ENCODE results near the gene SAMD4A.

The SAMD4A gene

DNA sequence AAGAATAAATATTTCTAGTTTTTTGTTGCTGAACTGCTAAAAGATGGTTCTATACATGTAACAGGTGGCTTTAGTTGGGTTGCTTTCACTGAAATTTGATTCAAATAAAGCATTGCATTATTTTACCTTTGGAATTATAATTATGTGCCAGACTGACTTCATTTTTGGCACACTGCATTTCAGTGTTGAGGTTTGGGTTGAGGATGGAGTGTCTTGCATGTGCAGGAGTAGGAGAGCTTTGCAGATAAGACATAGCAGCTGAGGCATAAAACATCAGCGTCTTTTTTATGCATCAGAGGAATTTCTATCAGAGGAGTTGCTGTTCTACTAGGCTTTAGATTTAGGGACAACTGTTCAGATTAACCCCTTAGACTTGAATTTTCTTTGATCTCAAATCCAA, 17.2 kb downstream of the SAMD4A start:
- no peaks in the 10 kb centered on the region for H3K36me3 ChIP-seq (ENCODE audit: control insufficient read depth, low read depth, low read length)
- no peaks in the 10 kb centered on the region for H3K9me3 ChIP-seq (ENCODE audit: control insufficient read depth, low read depth, low read length)
- no peak overlapping the region for H3K27ac ChIP-seq (ENCODE audit: low read length)
- H3K9ac ChIP-seq (ENCODE audit: low read length), result no peak overlapping the region
- no peaks in the 10 kb centered on the region for H3K4me1 ChIP-seq (ENCODE audit: control insufficient read depth, low read depth, low read length)
- no peak overlapping the region for H3K4me3 ChIP-seq (ENCODE audit: low read length)
- no peaks in the 10 kb centered on the region for H3K27me3 ChIP-seq (ENCODE audit: control insufficient read depth, insufficient read depth, low read length)

DNA sequence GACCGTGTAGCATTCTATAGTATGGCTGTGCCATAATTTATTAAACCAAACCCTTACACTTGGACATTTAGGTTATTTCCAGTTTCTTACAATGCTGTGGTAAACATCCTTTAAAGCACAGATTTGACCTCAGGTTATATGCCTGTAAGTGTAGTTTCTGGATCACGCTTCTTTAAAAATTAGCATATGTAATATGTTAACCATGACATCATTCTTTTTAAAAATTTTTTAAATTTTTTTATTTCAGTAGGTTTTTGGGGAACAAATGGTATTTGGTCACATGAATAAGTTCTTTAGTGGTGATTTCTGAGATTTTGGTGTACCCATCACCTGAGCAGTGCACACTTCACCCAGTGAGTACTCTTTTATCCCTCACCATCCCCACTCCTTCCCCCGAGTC, 18.3 kb downstream of the SAMD4A start:
- no peak overlapping the region for H3K4me3 ChIP-seq (ENCODE audit: low read length)
- no peak overlapping the region for H3K9ac ChIP-seq (ENCODE audit: low read length)
- H3K27ac ChIP-seq (ENCODE audit: low read length), result no peak overlapping the region
- no peaks in the 10 kb centered on the region for H3K9me3 ChIP-seq (ENCODE audit: control insufficient read depth, low read depth, low read length)
- no peaks in the 10 kb centered on the region for H3K27me3 ChIP-seq (ENCODE audit: control insufficient read depth, insufficient read depth, low read length)
- no peaks in the 10 kb centered on the region for H3K36me3 ChIP-seq (ENCODE audit: control insufficient read depth, low read depth, low read length)
- H3K4me1 ChIP-seq (ENCODE audit: control insufficient read depth, low read depth, low read length), result no peaks in the 10 kb centered on the region

DNA sequence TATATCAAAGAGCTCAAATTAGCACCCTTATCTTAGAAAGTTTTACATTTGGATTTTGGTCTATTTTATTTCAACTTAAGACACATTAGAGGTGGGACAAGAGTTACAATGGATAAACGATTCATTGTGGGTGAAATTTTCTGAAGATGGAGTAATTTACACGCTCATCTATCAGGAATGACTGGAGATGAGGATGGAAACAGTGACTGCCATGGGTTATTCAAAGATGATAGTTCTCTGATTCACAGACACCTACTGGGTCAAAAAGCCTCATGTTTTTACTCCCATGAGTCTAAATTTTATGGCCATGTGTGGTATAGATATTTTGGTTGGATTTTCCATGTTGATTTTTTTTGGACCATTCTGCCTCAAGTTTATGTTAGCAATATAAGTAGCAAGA, 22.1 kb downstream of the SAMD4A start:
- Histone ChIP-seq H3K9me3 (ENCODE audit: control insufficient read depth, low read depth, low read length) (no peaks in the 10 kb centered on the region), H3K27ac (ENCODE audit: low read length) (no peak overlapping the region), H3K27me3 (ENCODE audit: control insufficient read depth, insufficient read depth, low read length) (no peaks in the 10 kb centered on the region), H3K9ac (ENCODE audit: low read length) (no peak overlapping the region), H3K4me3 (ENCODE audit: low read length) (no peak overlapping the region), H3K4me1 (ENCODE audit: control insufficient read depth, low read depth, low read length) (no peaks in the 10 kb centered on the region), H3K36me3 (ENCODE audit: control insufficient read depth, low read depth, low read length) (no peaks in the 10 kb centered on the region)

GRCh38 chr14:54589843-54590242, 22.9 kb downstream of the SAMD4A start:
- Histone ChIP-seq H3K36me3 (ENCODE audit: control insufficient read depth, low read depth, low read length) (no peaks in the 10 kb centered on the region), H3K27me3 (ENCODE audit: control insufficient read depth, insufficient read depth, low read length) (no peaks in the 10 kb centered on the region), H3K4me1 (ENCODE audit: control insufficient read depth, low read depth, low read length) (no peaks in the 10 kb centered on the region), H3K9me3 (ENCODE audit: control insufficient read depth, low read depth, low read length) (no peaks in the 10 kb centered on the region), H3K27ac (ENCODE audit: low read length) (no peak overlapping the region), H3K4me3 (ENCODE audit: low read length) (no peak overlapping the region), H3K9ac (ENCODE audit: low read length) (no peak overlapping the region)

DNA sequence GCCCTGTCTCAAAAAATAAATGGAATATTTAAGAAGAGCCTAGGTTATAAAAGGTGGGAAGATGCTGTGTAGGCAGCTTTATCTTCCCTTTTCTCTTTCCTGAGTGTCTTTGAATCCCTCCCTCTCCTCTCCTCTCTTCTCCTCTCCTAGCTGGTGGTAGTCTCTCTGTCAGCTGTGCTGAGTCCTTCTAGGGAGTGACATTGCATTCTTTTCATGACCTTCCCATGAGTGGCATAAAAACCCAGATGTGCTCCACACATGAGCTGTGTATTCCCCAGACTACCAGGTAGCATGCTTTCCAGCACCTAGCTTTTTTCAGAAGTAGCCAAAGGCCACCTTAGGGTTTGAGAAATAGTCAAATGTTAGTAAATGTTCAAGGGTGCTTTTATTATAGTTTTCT, 23.6 kb downstream of the SAMD4A start:
- H3K36me3 ChIP-seq (ENCODE audit: control insufficient read depth, low read depth, low read length), result no peaks in the 10 kb centered on the region
- H3K4me1 ChIP-seq (ENCODE audit: control insufficient read depth, low read depth, low read length), result no peaks in the 10 kb centered on the region
- no peak overlapping the region for H3K4me3 ChIP-seq (ENCODE audit: low read length)
- no peak overlapping the region for H3K27ac ChIP-seq (ENCODE audit: low read length)
- no peaks in the 10 kb centered on the region for H3K9me3 ChIP-seq (ENCODE audit: control insufficient read depth, low read depth, low read length)
- no peak overlapping the region for H3K9ac ChIP-seq (ENCODE audit: low read length)
- H3K27me3 ChIP-seq (ENCODE audit: control insufficient read depth, insufficient read depth, low read length), result no peaks in the 10 kb centered on the region

GRCh38 chr14:54591461-54591860, 24.5 kb downstream of the SAMD4A start:
- Histone ChIP-seq H3K27ac (ENCODE audit: low read length) (no peak overlapping the region), H3K27me3 (ENCODE audit: control insufficient read depth, insufficient read depth, low read length) (no peaks in the 10 kb centered on the region), H3K4me3 (ENCODE audit: low read length) (no peak overlapping the region), H3K9me3 (ENCODE audit: control insufficient read depth, low read depth, low read length) (no peaks in the 10 kb centered on the region), H3K4me1 (ENCODE audit: control insufficient read depth, low read depth, low read length) (no peaks in the 10 kb centered on the region), H3K36me3 (ENCODE audit: control insufficient read depth, low read depth, low read length) (no peaks in the 10 kb centered on the region), H3K9ac (ENCODE audit: low read length) (no peak overlapping the region)

DNA sequence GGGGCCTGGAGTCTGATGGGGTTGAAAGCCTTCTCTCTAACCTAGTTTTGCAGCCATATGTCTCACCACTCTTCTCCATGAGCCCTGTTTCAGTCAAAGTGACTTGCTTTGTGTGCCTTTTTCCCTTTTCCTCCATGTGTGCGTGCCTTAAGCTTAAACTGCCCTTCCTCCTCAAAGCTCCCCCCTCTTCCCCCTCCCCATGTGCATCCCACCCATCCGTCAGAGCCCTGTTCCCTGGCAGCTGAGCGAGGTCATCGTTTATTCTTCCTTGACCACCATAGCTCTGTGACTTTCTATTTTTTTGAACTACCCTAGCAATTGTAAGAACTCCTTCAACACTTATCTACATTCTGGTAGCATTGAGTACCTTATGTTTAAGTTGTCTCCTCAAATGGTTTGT, 24.9 kb downstream of the SAMD4A start:
- no peak overlapping the region for H3K27ac ChIP-seq (ENCODE audit: low read length)
- H3K27me3 ChIP-seq (ENCODE audit: control insufficient read depth, insufficient read depth, low read length), result no peaks in the 10 kb centered on the region
- H3K9me3 ChIP-seq (ENCODE audit: control insufficient read depth, low read depth, low read length), result no peaks in the 10 kb centered on the region
- no peaks in the 10 kb centered on the region for H3K36me3 ChIP-seq (ENCODE audit: control insufficient read depth, low read depth, low read length)
- H3K9ac ChIP-seq (ENCODE audit: low read length), result no peak overlapping the region
- no peak overlapping the region for H3K4me3 ChIP-seq (ENCODE audit: low read length)
- no peaks in the 10 kb centered on the region for H3K4me1 ChIP-seq (ENCODE audit: control insufficient read depth, low read depth, low read length)

DNA sequence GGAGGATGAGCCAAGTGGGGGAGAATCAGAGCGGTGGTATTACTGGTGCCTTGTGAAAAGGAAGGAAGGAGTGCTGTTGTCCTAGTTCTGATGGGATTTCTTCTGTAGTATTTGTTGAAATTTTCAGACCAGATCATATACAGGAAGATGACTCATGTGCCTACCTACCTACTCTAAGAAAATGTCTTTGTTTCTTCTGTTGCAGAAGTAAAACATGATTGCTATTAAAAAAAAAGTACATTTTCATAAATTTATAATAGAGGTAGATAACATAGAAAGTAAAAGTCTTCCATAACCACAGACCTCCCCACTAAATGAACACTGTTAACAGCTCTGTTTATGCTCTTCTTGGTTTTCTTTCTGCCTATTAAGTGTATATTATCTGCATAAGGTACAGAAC, 26.9 kb downstream of the SAMD4A start:
- H3K9me3 ChIP-seq (ENCODE audit: control insufficient read depth, low read depth, low read length), result no peaks in the 10 kb centered on the region
- no peak overlapping the region for H3K27ac ChIP-seq (ENCODE audit: low read length)
- no peaks in the 10 kb centered on the region for H3K27me3 ChIP-seq (ENCODE audit: control insufficient read depth, insufficient read depth, low read length)
- H3K4me3 ChIP-seq (ENCODE audit: low read length), result no peak overlapping the region
- no peak overlapping the region for H3K9ac ChIP-seq (ENCODE audit: low read length)
- H3K36me3 ChIP-seq (ENCODE audit: control insufficient read depth, low read depth, low read length), result no peaks in the 10 kb centered on the region
- H3K4me1 ChIP-seq (ENCODE audit: control insufficient read depth, low read depth, low read length), result no peaks in the 10 kb centered on the region

DNA sequence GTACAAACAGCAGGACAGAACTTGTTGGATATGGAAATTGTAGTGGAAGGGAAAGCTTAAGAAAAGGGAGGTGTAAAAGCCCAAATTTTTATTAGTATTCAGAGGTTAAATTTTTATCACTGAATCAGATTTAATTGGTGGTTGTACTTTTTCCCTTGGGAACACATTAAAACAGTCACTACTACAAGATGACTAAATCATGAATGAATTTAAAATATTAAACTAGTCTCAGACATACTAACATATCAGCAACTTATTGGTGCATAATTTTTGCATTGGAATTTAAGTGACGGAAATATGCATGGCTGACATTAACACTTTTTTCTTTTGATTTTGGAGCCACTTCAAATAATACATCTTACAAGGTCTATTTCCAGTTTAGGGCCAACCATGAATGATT, 27.6 kb downstream of the SAMD4A start:
- Histone ChIP-seq H3K27ac (ENCODE audit: low read length) (no peak overlapping the region), H3K9me3 (ENCODE audit: control insufficient read depth, low read depth, low read length) (no peaks in the 10 kb centered on the region), H3K36me3 (ENCODE audit: control insufficient read depth, low read depth, low read length) (no peaks in the 10 kb centered on the region), H3K9ac (ENCODE audit: low read length) (no peak overlapping the region), H3K27me3 (ENCODE audit: control insufficient read depth, insufficient read depth, low read length) (no peaks in the 10 kb centered on the region), H3K4me3 (ENCODE audit: low read length) (no peak overlapping the region), H3K4me1 (ENCODE audit: control insufficient read depth, low read depth, low read length) (no peaks in the 10 kb centered on the region)

DNA sequence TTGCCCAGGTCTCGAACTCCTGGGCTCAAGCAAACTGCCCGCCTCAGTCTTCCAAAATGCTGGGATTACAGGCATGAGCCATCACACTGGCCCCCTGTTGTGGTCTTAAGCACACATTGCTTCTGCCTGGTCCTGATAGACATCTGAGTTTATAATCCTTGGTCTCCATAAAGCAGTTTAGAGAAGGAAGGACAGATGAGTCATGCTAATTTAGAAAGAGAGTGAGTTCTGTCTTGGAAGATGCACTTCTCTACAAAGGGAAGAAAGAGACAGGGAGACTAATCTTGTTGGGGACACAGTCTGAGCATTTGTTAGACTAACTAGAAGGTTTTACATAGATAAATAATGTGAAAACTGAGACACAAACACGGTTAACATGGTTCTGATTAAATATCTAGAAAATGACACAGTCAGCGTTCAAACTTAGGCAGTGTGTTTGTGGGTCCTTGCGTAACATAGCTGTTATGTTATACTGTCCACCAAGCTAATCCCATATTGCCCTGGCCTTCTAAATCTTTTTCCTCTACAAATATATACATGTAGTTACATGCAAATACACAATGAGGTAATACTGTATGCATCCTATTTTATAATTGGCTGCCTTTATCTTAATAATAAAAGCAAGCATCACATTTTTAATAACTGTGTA, 31.0 kb downstream of the SAMD4A start:
- no peaks in the 10 kb centered on the region for H3K36me3 ChIP-seq (ENCODE audit: control insufficient read depth, low read depth, low read length)
- H3K9me3 ChIP-seq (ENCODE audit: control insufficient read depth, low read depth, low read length), result no peaks in the 10 kb centered on the region
- no peak overlapping the region for H3K27ac ChIP-seq (ENCODE audit: low read length)
- H3K4me3 ChIP-seq (ENCODE audit: low read length), result no peak overlapping the region
- H3K27me3 ChIP-seq (ENCODE audit: control insufficient read depth, insufficient read depth, low read length), result no peaks in the 10 kb centered on the region
- no peaks in the 10 kb centered on the region for H3K4me1 ChIP-seq (ENCODE audit: control insufficient read depth, low read depth, low read length)
- no peak overlapping the region for H3K9ac ChIP-seq (ENCODE audit: low read length)

DNA sequence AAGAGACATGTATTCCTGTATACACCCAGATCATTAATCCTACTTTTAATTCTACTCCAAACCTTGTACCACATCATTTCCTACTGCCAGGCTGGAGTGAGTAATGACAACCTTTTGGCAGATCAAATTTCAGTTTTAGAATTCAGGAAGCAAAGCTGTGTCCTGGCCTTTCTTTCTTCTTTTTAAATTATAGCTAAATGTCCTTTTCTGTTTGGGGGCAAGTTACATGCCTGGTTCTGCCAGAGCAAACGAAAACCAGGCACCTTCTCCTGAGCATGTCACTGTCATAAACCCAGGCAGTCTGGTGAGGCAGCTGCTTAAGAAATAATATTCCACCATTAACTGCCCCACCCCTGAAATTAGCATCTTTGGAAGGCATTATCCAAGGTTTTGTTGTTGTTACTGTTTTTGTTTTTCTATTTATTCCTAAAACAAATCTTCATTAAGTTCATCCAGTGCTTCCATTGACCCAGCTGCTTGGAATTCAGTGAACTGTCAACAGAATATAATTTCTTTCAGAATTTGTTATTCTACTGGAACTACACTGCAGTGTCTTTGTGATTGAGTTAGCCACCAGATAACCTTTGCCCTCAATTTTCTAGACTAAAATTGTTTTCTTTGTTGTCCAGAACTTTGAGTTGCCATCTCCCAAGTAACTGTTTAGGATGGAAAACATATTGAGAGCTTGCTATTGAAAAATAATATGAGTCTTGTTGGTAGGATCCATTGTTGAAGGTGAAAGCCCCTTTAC, 33.2 kb downstream of the SAMD4A start:
- Histone ChIP-seq H3K27me3 (ENCODE audit: control insufficient read depth, insufficient read depth, low read length) (no peaks in the 10 kb centered on the region), H3K4me1 (ENCODE audit: control insufficient read depth, low read depth, low read length) (no peaks in the 10 kb centered on the region), H3K9me3 (ENCODE audit: control insufficient read depth, low read depth, low read length) (no peaks in the 10 kb centered on the region), H3K36me3 (ENCODE audit: control insufficient read depth, low read depth, low read length) (no peaks in the 10 kb centered on the region), H3K4me3 (ENCODE audit: low read length) (no peak overlapping the region), H3K27ac (ENCODE audit: low read length) (no peak overlapping the region), H3K9ac (ENCODE audit: low read length) (no peak overlapping the region)

DNA sequence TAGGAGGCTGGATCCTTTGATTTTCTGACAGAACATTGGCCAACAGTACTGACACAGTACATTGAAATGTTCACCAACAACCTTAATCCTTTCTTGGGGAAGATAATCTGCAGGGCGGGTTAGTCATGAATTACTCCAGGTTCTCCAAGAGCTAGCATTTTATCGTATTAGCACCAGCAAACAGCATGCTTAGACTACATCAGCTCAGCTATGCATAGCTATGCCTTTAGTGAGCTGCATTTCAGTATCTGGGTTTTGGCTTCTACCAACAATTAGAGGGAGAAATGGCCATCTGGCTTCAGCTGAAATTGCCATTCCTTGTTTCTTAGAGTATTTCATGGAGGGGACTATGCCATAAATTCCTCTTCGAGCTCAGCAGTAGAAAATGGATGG, 33.8 kb downstream of the SAMD4A start:
- no peaks in the 10 kb centered on the region for H3K36me3 ChIP-seq (ENCODE audit: control insufficient read depth, low read depth, low read length)
- H3K27ac ChIP-seq (ENCODE audit: low read length), result no peak overlapping the region
- no peaks in the 10 kb centered on the region for H3K9me3 ChIP-seq (ENCODE audit: control insufficient read depth, low read depth, low read length)
- no peak overlapping the region for H3K9ac ChIP-seq (ENCODE audit: low read length)
- no peaks in the 10 kb centered on the region for H3K4me1 ChIP-seq (ENCODE audit: control insufficient read depth, low read depth, low read length)
- no peak overlapping the region for H3K4me3 ChIP-seq (ENCODE audit: low read length)
- no peaks in the 10 kb centered on the region for H3K27me3 ChIP-seq (ENCODE audit: control insufficient read depth, insufficient read depth, low read length)

Measured in iPS-18a (cell line).